K562 (cell line): ENCODE data around the gene ANKRD13B. TPM values are rescaled to one million over a fixed set of nuclear protein-coding genes. Genes with fewer than 3 reads are reported as not detected.

Experiments
- ARHGAP35 ChIP-seq: fragments of 450-650 bp; IDR thresholded peaks from 2 replicates; pipeline ENCODE4 v1.6.1; 2018; ENCODE audit not compliant: partially characterized antibody
- ELF4 ChIP-seq: fragments of 450-650 bp; formaldehyde crosslinking; IDR thresholded peaks from 2 replicates; pipeline ENCODE4 v1.4.0; 2022; ENCODE audit warnings: missing genetic modification characterization
- FOXA1 ChIP-seq: fragments of 450-650 bp; IDR thresholded peaks from 2 replicates; pipeline ENCODE4 v1.6.1; 2016; ENCODE audit warnings: mild to moderate bottlenecking, borderline replicate concordance
- HDAC3 ChIP-seq: fragments of 450-650 bp; IDR thresholded peaks from 2 replicates; pipeline ENCODE4 v1.6.1; 2018; ENCODE audit warnings: borderline replicate concordance, mild to moderate bottlenecking, moderate library complexity; ENCODE audit not compliant: partially characterized antibody
- HNRNPUL1 ChIP-seq: fragments of 200-400 bp; formaldehyde crosslinking; IDR thresholded peaks from 2 replicates; pipeline ENCODE4 v1.6.1; 2017; ENCODE audit warnings: low read length
- RBM17 ChIP-seq: fragments of 200-400 bp; formaldehyde crosslinking; IDR thresholded peaks from 2 replicates; pipeline ENCODE4 v1.6.1; 2017; ENCODE audit warnings: low read depth, mild to moderate bottlenecking, low read length, borderline replicate concordance
- RFX5 ChIP-seq: IDR thresholded peaks from 2 replicates; pipeline ENCODE4 v1.6.1; 2011; ENCODE audit warnings: low read depth, mild to moderate bottlenecking, improper control_type of control experiment, low read length
- RUNX1 ChIP-seq: sonication (generic); IDR thresholded peaks from 2 replicates; pipeline ENCODE4 v1.6.1; 2016; ENCODE audit warnings: antibody characterized with exemption, low read depth
- SMC3 ChIP-seq: conservative IDR thresholded peaks from 2 replicates; pipeline ENCODE4 v1.6.1; 2011; ENCODE audit warnings: low read depth, low read length, improper control_type of control experiment; ENCODE audit not compliant: insufficient read depth
- TAF1 ChIP-seq: IDR thresholded peaks from 2 replicates; pipeline ENCODE4 v1.6.1; 2011; ENCODE audit warnings: mild to moderate bottlenecking, low read length, moderate library complexity; ENCODE audit not compliant: insufficient read depth, control insufficient read depth, severe bottlenecking; ENCODE audit errors: extremely low read depth
- TCF15 ChIP-seq: fragments of 250-450 bp; sonication (Bioruptor Pico); IDR thresholded peaks from 2 replicates; pipeline ENCODE4 v1.8.0; 2022; ENCODE audit warnings: moderate library complexity, mild to moderate bottlenecking, inconsistent platforms
- ZNF174 ChIP-seq: fragments of 250-450 bp; sonication (Bioruptor Pico); IDR thresholded peaks from 2 replicates; pipeline ENCODE4 v1.4.0; 2020; ENCODE audit warnings: mild to moderate bottlenecking
- ZNF263 ChIP-seq: sonication (generic); formaldehyde crosslinking; IDR thresholded peaks from 2 replicates; pipeline ENCODE4 v1.8.0; 2022; ENCODE audit warnings: mild to moderate bottlenecking, missing genetic modification reagents, borderline replicate concordance
- ZNF717 ChIP-seq: fragments of 250-450 bp; sonication (Bioruptor Pico); IDR thresholded peaks from 2 replicates; pipeline ENCODE4 v1.5.0; 2021
- polyA plus RNA-seq, 8 experiments: library from polyadenylated mRNA; depleted of rRNA in 4 of 8; stranded (reverse) in 5 of 8; unstranded in 3 of 8; fragments of >200 nt; fragmentation: Nextera tagmentation in 2 of 8; fragmentation: Illumina TruSeq in 1 of 8; extraction: Ambion mirVana in 2 of 8; extraction: Trizol in 1 of 8; gene quantifications; 2 replicates each; pipeline versions ENCODE4 v1.2.1 to v1.2.3, GENCODE V29; 2011 to 2014; ENCODE audit warnings: inconsistent platforms in 1 of 8, missing spikeins in 1 of 8
- total RNA-seq, 7 experiments: library from RNA; depleted of rRNA in 6 of 7; stranded (reverse); fragments of >200 nt in 6 of 7; fragmentation: Illumina TruSeq in 2 of 7; extraction: Trizol in 2 of 7; gene quantifications; 2 replicates each; pipeline versions ENCODE4 v1.2.1 to v1.2.3, GENCODE V29; 2011 to 2021; ENCODE audit warnings: low replicate concordance in 1 of 7
- TF ChIP-seq, protein P1 (sequence below): sonication (generic); formaldehyde crosslinking; IDR thresholded peaks from 2 replicates; pipeline ENCODE4 v1.8.1; 2022; ENCODE audit warnings: missing genetic modification reagents
- TF ChIP-seq, protein P2 (sequence below): fragments of 450-650 bp; IDR thresholded peaks from 2 replicates; pipeline ENCODE4 v1.6.1; 2016; ENCODE audit warnings: mild to moderate bottlenecking
- TF ChIP-seq, protein P3 (sequence below): fragments of 450-650 bp; IDR thresholded peaks from 2 replicates; pipeline ENCODE4 v1.6.1; 2018; ENCODE audit not compliant: partially characterized antibody
- TF ChIP-seq, protein P4 (sequence below): sonication (generic); formaldehyde crosslinking; IDR thresholded peaks from 2 replicates; pipeline ENCODE4 v1.8.0; 2022; ENCODE audit warnings: mild to moderate bottlenecking, missing genetic modification reagents

Gene ANKRD13B
- total and polyA plus RNA-seq, 9 of the 15 experiments (the other 6 are each of a cell fraction or from before 2014, with no cell fraction given): 0.15 to 28.1 (median 4.6) TPM

DNA sequence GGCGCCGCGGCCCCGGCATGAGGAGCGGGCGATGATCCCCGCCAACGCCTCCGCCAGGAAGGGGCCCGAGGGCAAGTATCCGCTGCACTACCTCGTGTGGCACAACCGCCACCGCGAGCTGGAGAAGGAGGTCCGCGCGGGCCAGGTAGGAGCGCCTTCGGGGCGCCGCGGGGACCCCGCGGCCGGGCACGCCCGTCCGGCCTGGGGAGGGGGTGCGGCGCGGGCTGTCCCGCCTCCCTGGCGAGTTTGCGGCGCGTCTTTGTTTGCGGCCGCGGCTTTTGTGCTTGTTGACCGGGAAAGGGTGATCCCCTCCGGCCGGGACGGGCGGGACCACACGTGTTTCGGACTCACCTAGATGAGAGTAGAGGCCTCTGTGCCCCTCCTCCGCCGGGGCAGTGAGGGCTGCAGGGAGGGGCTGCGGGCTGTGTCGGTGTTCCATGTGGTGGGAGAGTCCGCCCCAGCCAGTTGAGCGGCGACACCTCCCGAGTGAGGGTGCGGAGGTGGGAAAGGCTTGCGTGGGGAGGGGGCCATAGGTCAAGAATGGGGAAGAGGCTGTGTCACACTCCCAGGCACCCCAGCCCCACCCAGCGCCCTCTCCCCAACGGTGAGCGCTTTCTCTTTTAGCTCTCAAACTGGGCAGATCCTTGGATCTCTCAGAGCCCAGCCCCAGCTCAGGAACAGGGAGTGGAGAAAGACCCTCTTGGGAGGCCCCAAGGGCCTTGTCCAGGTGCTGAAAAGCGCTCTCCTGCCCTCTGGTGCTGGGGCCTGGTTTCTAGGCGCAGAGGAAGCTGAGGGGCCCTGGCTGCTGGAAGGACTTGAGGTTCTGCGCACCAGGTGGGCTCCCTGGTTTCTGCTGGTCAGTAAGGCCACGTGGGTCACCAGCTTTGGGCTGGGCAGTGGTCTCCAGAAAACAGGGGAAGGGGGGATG, 923 bp downstream of the ANKRD13B start (continued):
- TF ChIP-seq, protein P1, sequence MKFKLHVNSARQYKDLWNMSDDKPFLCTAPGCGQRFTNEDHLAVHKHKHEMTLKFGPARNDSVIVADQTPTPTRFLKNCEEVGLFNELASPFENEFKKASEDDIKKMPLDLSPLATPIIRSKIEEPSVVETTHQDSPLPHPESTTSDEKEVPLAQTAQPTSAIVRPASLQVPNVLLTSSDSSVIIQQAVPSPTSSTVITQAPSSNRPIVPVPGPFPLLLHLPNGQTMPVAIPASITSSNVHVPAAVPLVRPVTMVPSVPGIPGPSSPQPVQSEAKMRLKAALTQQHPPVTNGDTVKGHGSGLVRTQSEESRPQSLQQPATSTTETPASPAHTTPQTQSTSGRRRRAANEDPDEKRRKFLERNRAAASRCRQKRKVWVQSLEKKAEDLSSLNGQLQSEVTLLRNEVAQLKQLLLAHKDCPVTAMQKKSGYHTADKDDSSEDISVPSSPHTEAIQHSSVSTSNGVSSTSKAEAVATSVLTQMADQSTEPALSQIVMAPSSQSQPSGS: peak; percentile 61; the same call in 1 of the 2 replicates
- TF ChIP-seq ARHGAP35: peak; percentile 19
- TF ChIP-seq ZNF174 (CRISPR knock-in tag): no peak
- TF ChIP-seq, protein P2, sequence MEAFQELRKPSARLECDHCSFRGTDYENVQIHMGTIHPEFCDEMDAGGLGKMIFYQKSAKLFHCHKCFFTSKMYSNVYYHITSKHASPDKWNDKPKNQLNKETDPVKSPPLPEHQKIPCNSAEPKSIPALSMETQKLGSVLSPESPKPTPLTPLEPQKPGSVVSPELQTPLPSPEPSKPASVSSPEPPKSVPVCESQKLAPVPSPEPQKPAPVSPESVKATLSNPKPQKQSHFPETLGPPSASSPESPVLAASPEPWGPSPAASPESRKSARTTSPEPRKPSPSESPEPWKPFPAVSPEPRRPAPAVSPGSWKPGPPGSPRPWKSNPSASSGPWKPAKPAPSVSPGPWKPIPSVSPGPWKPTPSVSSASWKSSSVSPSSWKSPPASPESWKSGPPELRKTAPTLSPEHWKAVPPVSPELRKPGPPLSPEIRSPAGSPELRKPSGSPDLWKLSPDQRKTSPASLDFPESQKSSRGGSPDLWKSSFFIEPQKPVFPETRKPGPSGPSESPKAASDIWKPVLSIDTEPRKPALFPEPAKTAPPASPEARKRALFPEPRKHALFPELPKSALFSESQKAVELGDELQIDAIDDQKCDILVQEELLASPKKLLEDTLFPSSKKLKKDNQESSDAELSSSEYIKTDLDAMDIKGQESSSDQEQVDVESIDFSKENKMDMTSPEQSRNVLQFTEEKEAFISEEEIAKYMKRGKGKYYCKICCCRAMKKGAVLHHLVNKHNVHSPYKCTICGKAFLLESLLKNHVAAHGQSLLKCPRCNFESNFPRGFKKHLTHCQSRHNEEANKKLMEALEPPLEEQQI: no peak; the same call in 1 of the 2 replicates
- TF ChIP-seq HNRNPUL1: no peak
- TF ChIP-seq FOXA1: no peak
- TF ChIP-seq ZNF263 (CRISPR knock-in tag): peak; percentile 80
- no peak for TF ChIP-seq TAF1
- TF ChIP-seq SMC3: 0 out of 2 replicates have a peak, but pooled peaks have one; percentile 15
- no peak for TF ChIP-seq ELF4 (CRISPR knock-in tag)
- TF ChIP-seq HDAC3: no peak
- TF ChIP-seq RUNX1: no peak
- TF ChIP-seq ZNF717 (CRISPR knock-in tag): no peak
- no peak for TF ChIP-seq RFX5
- no peak for TF ChIP-seq TCF15 (CRISPR knock-in tag)
- TF ChIP-seq, protein P3, sequence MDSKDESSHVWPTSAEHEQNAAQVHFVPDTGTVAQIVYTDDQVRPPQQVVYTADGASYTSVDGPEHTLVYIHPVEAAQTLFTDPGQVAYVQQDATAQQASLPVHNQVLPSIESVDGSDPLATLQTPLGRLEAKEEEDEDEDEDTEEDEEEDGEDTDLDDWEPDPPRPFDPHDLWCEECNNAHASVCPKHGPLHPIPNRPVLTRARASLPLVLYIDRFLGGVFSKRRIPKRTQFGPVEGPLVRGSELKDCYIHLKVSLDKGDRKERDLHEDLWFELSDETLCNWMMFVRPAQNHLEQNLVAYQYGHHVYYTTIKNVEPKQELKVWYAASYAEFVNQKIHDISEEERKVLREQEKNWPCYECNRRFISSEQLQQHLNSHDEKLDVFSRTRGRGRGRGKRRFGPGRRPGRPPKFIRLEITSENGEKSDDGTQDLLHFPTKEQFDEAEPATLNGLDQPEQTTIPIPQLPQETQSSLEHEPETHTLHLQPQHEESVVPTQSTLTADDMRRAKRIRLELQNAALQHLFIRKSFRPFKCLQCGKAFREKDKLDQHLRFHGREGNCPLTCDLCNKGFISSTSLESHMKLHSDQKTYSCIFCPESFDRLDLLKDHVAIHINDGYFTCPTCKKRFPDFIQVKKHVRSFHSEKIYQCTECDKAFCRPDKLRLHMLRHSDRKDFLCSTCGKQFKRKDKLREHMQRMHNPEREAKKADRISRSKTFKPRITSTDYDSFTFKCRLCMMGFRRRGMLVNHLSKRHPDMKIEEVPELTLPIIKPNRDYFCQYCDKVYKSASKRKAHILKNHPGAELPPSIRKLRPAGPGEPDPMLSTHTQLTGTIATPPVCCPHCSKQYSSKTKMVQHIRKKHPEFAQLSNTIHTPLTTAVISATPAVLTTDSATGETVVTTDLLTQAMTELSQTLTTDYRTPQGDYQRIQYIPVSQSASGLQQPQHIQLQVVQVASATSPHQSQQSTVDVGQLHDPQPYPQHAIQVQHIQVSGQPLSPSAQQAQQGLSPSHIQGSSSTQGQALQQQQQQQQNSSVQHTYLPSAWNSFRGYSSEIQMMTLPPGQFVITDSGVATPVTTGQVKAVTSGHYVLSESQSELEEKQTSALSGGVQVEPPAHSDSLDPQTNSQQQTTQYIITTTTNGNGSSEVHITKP: no peak
- TF ChIP-seq, protein P4, sequence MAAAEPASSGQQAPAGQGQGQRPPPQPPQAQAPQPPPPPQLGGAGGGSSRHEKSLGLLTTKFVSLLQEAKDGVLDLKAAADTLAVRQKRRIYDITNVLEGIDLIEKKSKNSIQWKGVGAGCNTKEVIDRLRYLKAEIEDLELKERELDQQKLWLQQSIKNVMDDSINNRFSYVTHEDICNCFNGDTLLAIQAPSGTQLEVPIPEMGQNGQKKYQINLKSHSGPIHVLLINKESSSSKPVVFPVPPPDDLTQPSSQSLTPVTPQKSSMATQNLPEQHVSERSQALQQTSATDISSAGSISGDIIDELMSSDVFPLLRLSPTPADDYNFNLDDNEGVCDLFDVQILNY (CRISPR knock-in tag): peak; percentile 73; the same call in 1 of the 2 replicates
- no peak for TF ChIP-seq RBM17
